Hair follicular keratinocyte (primary cell): ENCODE results near the gene TRUB1. TPM values are rescaled to one million over a fixed set of nuclear protein-coding genes. Genes with fewer than 3 reads are reported as not detected.

Experiments used
- total RNA-seq: library from RNA; depleted of rRNA; stranded (reverse); fragments of >200 nt; gene quantifications from 2 replicates; pipeline ENCODE4 v1.2.3, GENCODE V29; 2015

Gene TRUB1
- 16.9 and 25.3 TPM in 2 replicates for total RNA-seq

DNA sequence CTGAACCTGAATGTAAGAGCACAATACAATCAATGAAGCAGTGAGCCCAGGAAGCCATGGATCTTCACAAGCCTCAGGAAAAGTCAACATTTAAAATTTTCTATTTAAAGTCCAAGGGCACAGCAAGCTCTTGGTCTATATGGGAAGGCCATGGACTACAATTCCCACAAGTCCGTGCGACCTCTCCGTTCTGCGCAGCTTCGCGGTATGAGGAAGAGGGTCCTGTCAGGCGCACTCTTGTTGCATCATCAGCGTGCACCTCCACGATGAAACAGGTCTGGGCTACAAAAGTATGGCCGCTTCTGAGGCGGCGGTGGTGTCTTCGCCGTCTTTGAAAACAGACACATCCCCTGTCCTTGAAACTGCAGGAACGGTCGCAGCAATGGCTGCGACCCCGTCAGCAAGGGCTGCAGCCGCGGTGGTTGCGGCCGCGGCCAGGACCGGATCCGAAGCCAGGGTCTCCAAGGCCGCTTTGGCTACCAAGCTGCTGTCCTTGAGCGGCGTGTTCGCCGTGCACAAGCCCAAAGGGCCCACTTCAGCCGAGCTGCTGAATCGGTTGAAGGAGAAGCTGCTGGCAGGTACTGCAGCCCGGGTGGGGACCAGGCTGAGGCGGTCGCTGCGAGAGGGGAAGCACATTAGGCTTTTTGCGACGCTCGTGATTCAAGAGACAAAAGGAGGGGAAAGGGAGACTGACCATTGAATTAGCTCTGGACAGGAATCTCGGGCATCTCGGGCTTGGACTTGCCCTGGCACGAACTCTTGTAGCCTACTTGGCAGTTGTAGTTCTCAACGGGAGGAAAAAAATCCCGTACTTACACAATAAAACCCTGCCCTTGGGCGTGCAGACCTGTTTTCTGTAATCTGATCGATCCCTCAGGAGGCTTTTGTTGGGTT lies at the start of gene TRUB1:
Gene TRUB1 (plus strand): TSS at position 234 of the 894 bp plus-strand sequence. CDS start 59 bp downstream, at position 293.

Other genes starting within 250 kb of the TRUB1 start
- 6.1 and 7.3 TPM in 2 replicates for gene FHIP2A, start 116.4 kb upstream of the TRUB1 start, total RNA-seq
- not detected in 2 replicates for gene ATRNL1, start 155.2 kb downstream of the TRUB1 start, total RNA-seq